A673 (cell line): ENCODE data around the gene PLCB2.

ENCODE experiments used
- CTCF ChIP-seq: fragments of 300-800, 200-600 bp; sonication (generic); conservative IDR thresholded peaks from 2 replicates; pipeline ENCODE4 v1.5.1; 2017; ENCODE audit warnings: low read depth, mild to moderate bottlenecking, antibody characterized with exemption, low read length, moderate library complexity, mixed read lengths
- EZH2 ChIP-seq: fragments of 200-600 bp; sonication (generic); IDR thresholded peaks from 2 replicates; pipeline ENCODE4 v1.6.1; 2017; ENCODE audit warnings: borderline replicate concordance, low read depth, mild to moderate bottlenecking, mixed read lengths, antibody characterized with exemption, low read length; ENCODE audit not compliant: poor library complexity, severe bottlenecking

- TF ChIP-seq CTCF (no peak), EZH2 (no peak)
Observed at GRCh38 chr15:40293006-40293405, 14.7 kb downstream of the PLCB2 start.
